MCF 10A (cell line): ENCODE data around the gene CSRNP2. TPM values are rescaled to one million over a fixed set of nuclear protein-coding genes. Genes with fewer than 3 reads are reported as not detected.
A peak's percentile ranks its signal among the peaks of the same experiment; 100 is the strongest.

Experiments used
- BruUV-seq: library from RNA; stranded (reverse); fragments of 400-500 nt; replicated peaks from 2 replicates; lab custom pipeline; 2021; lab: Mats Ljungman, UMichigan
- CTCF ChIA-PET: fragments of 300-600 bp; sonication (Branson Sonifier 250); formaldehyde crosslinking; extraction: SDS; loops from one replicate; lab custom pipeline; 2021; ENCODE audit warnings: antibody characterized with exemption, inconsistent platforms; lab: Yijun Ruan, JAX
- POLR2A ChIA-PET: fragments of 300-600, 350-650 bp; sonication (Branson Sonifier 250); formaldehyde crosslinking; extraction: SDS; loops from one replicate; lab custom pipeline; 2020; ENCODE audit warnings: antibody characterized with exemption, inconsistent platforms; lab: Yijun Ruan, JAX
- DNase-seq: peaks from one replicate; pipeline ENCODE4 v3.0.0-alpha.2; 2018; ENCODE audit not compliant: unreplicated experiment
- H3K27ac Mint-ChIP-seq: one replicate; pipeline ENCODE4 v1.8.0; 2022; ENCODE audit warnings: mild to moderate bottlenecking, low read depth, mixed read lengths; ENCODE audit not compliant: unreplicated experiment
- H3K27me3 Mint-ChIP-seq: one replicate; pipeline ENCODE4 v1.8.0; 2022; ENCODE audit warnings: mixed read lengths; ENCODE audit not compliant: insufficient read depth, unreplicated experiment
- H3K36me3 Mint-ChIP-seq: one replicate; pipeline ENCODE4 v1.8.0; 2022; ENCODE audit warnings: mild to moderate bottlenecking, moderate library complexity, mixed read lengths; ENCODE audit not compliant: insufficient read depth, unreplicated experiment
- H3K4me1 Mint-ChIP-seq: one replicate; pipeline ENCODE4 v1.8.0; 2022; ENCODE audit warnings: mixed read lengths; ENCODE audit not compliant: insufficient read depth, unreplicated experiment
- H3K4me3 Mint-ChIP-seq: one replicate; pipeline ENCODE4 v1.8.0; 2022; ENCODE audit warnings: mild to moderate bottlenecking, moderate library complexity, mixed read lengths; ENCODE audit not compliant: unreplicated experiment
- H3K9me3 Mint-ChIP-seq: one replicate; pipeline ENCODE4 v1.8.0; 2022; ENCODE audit warnings: mixed read lengths; ENCODE audit not compliant: unreplicated experiment
- CTCF ChIP-seq: fragments of 200-600 bp; IDR thresholded peaks from one replicate; pipeline ENCODE4 v1.8.0; 2022; ENCODE audit warnings: antibody characterized with exemption, mild to moderate bottlenecking; ENCODE audit not compliant: unreplicated experiment
- intact Hi-C: fragments of 100-400 bp; cut with micrococcal nuclease; formaldehyde crosslinking; loops from 2 replicates; pipeline ENCODE4 v1.14.1; 2022
- total RNA-seq: library from RNA; stranded (reverse); gene quantifications from 2 replicates; pipeline ENCODE4 v1.2.3, GENCODE V29; 2022

CSRNP2 gene
- total RNA-seq, 1 experiment from 2014 or later, result 46.3 TPM

GRCh38 chr12:51036279-51036678 lies 47.1 kb downstream of the CSRNP2 start:
- Mint-ChIP-seq H3K27me3 (no peaks in the 10 kb centered on the region), H3K27ac (no peak overlapping the region), H3K4me3 (no peak overlapping the region), H3K9me3 (no peaks in the 10 kb centered on the region), H3K4me1 (peaks cover 14% of the 10 kb centered on the region), H3K36me3 (no peaks in the 10 kb centered on the region)
- no peak for DNase-seq
- TF ChIP-seq CTCF, result no peak
- CTCF ChIA-PET, result no interaction called here
- POLR2A ChIA-PET, result interaction anchor here (1.4 kb wide), 1 partner anchor 11 kb away, joined by 4 read pairs; the partner anchor contains the start of gene SLC11A2
- no TSS peak for BruUV-seq
- intact Hi-C loops, result no loop called here

- no peak overlapping the region for H3K27ac Mint-ChIP-seq
- H3K36me3 Mint-ChIP-seq, result no peaks in the 10 kb centered on the region
- no TSS peak for BruUV-seq
- no peaks in the 10 kb centered on the region for H3K27me3 Mint-ChIP-seq
- CTCF ChIA-PET, result interaction anchor here (0.6 to 0.8 kb wide), 4 partner anchors 14 to 349 kb away, joined by 3 to 5 read pairs (median 3); a partner anchor contains a TSS
- DNase-seq, result no peak
- peaks cover 17% of the 10 kb centered on the region for H3K4me1 Mint-ChIP-seq
- intact Hi-C loops, result no loop called here
- H3K4me3 Mint-ChIP-seq, result no peak overlapping the region
- H3K9me3 Mint-ChIP-seq, result no peaks in the 10 kb centered on the region
- TF ChIP-seq CTCF, result no peak
- POLR2A ChIA-PET, result interaction anchor here (0.6 kb wide), 2 partner anchors 48 to 50 kb away, joined by 3 read pairs; partner anchors contain the start of gene CSRNP2
Measured at GRCh38 chr12:51033457-51034089, 49.8 kb downstream of the CSRNP2 start.

- CTCF ChIA-PET, result interaction anchor here (0.6 to 0.8 kb wide), 2 partner anchors 59 to 349 kb away, joined by 3 to 5 read pairs; no protein-coding TSS in a partner anchor
- no peak for TF ChIP-seq CTCF
- POLR2A ChIA-PET, result interaction anchor here (0.6 kb wide), 2 partner anchors 48 to 51 kb away, joined by 3 read pairs; partner anchors contain the start of gene CSRNP2
- no peaks in the 10 kb centered on the region for H3K36me3 Mint-ChIP-seq
- no peak for DNase-seq
- no peak overlapping the region for H3K4me3 Mint-ChIP-seq
- H3K27ac Mint-ChIP-seq, result no peak overlapping the region
- no TSS peak for BruUV-seq
- peaks cover 15% of the 10 kb centered on the region for H3K4me1 Mint-ChIP-seq
- intact Hi-C loops, result no loop called here
- H3K9me3 Mint-ChIP-seq, result no peaks in the 10 kb centered on the region
- H3K27me3 Mint-ChIP-seq, result no peaks in the 10 kb centered on the region
Measured at GRCh38 chr12:51033048-51033447, 50.3 kb downstream of the CSRNP2 start.

- BruUV-seq, result no TSS peak
- no peaks in the 10 kb centered on the region for H3K36me3 Mint-ChIP-seq
- peaks cover 27% of the 10 kb centered on the region for H3K4me1 Mint-ChIP-seq
- CTCF ChIA-PET, result interaction anchor here (0.6 to 2.7 kb wide), 11 partner anchors 13 to 1288 kb away, joined by 3 to 29 read pairs (median 3); no protein-coding TSS in a partner anchor
- H3K27ac Mint-ChIP-seq, result peak overlapping the region; percentile 69
- peak; percentile 82 for DNase-seq
- intact Hi-C loops, result loop anchor here (1.0 kb wide), 2 partner anchors 203 to 263 kb away; no protein-coding TSS in a partner anchor
- POLR2A ChIA-PET, result interaction anchor here (0.6 to 8.5 kb wide), 26 partner anchors 9 to 523 kb away, joined by 3 to 132 read pairs (median 8); partner anchors contain the start of genes ATF1, CSRNP2, DAZAP2 and LETMD1
- no peaks in the 10 kb centered on the region for H3K27me3 Mint-ChIP-seq
- peak overlapping the region; percentile 70 for H3K4me3 Mint-ChIP-seq
- no peaks in the 10 kb centered on the region for H3K9me3 Mint-ChIP-seq
- TF ChIP-seq CTCF, result no peak
Measured at GRCh38 chr12:51028813-51029150, 54.6 kb downstream of the CSRNP2 start.
